Daoy (cell line): ENCODE data around the gene ZRANB1. TPM values are rescaled to one million over a fixed set of nuclear protein-coding genes. Genes with fewer than 3 reads are reported as not detected.

ENCODE experiments used
- DNase-seq: peaks from one replicate; pipeline ENCODE4 v3.0.0-alpha.2; 2015; ENCODE audit warnings: low read depth
- total RNA-seq: library from RNA; depleted of rRNA; stranded (reverse); fragments of >200 nt; shearing (Covaris generic); gene quantifications from 2 replicates; pipeline ENCODE4 v1.2.3, GENCODE V29; 2014

ZRANB1 gene
- total RNA-seq, 1 experiment from 2014 or later = 13.7 TPM

DNA sequence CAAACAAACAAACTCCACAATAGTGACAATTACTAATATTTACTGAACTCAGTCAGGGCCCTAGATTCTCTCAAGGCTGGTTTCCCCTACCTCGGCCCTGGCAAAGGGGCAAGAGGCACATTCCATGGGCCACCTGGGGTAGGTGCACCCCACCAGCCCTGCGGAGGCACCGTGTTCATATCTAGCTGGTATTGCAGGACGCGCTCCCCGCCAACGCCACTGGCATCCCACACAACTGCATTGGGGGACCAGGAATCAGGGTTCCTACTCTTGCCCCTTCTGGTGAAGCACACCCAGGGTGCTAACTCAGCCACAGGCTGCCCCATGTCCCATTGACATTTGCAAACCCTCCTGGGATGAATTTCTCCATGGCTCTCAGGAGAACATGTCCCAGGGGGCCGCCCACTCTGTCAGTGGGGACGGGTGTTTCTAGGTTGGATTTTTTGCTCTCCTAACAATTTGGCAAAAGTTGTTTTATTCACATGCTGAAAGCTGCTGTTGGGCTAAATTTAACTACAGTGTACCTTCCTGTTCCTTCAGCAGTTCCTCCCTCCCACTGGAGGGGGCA lies 76.7 kb downstream of the ZRANB1 start:
- no peak for DNase-seq

DNA sequence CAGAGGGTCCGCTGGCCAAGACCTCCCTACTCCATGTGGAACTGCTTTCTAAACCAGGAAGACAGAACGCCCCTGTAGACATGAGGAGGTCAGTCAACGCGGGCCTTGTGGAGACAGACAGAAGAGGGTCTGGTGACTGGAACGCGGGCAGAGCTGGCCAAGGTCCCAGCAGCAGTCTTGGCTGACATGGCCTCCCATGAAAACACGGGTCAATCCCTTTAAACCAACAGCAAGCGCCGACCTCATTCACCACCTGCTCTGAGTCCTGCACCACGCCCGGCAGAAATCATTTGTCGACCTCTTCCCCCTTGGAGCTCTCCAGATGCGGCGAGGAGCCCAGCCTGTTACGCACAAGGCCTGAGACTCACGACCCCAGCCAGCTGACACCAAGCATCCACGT lies 78.5 kb downstream of the ZRANB1 start:
- DNase-seq = no peak

DNA sequence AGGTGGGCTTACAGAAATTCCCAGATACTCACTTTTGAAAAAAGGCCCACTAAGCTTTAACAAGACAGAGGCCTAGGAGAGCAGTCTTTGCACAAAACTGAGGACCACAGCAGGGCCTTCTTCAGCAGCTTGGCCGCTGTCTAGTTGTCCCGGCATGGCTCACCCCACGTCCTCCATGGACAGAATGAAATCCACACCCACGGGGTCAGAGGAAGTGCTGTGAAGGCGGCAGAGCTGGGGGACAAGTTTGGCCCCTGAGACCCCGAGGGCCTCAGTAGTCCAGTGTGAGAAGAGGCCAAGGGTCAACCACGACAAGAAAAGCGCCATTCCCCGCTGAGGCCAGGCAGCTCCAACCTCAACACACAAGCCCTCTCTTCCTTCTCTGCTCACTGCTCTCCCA lies 78.9 kb downstream of the ZRANB1 start:
- no peak for DNase-seq

DNA sequence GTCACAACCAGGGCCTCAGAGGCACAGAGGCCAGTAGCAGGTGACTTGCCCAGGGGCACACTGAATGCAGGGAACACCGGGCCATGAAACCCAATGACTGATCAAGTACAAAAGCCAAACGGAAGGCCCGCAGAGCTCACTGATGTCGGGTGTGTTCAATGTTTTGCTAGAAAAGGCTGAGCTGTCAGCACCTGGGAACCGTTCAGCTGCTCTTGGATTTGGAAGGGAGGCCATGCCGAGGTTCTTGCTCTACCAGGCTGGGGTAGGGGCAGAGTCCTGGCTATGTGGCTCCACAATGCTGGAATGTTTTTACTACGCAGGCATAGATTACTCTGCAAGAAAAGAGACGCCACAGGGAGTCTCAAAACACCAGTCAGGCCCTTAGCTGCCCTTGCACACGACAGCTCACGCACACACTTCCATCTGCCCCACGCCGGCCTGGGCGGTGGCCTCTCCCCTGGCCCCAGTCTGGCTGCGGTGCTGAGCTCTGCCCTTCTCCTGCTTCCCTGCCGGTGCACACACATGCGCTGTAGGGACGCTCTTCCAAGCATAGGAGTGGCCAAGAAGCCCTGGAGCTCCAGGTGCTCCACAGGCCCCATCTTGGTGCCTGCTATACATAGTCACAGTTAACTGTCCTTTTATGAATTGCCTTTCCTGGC lies 79.9 kb downstream of the ZRANB1 start:
- DNase-seq = no peak

DNA sequence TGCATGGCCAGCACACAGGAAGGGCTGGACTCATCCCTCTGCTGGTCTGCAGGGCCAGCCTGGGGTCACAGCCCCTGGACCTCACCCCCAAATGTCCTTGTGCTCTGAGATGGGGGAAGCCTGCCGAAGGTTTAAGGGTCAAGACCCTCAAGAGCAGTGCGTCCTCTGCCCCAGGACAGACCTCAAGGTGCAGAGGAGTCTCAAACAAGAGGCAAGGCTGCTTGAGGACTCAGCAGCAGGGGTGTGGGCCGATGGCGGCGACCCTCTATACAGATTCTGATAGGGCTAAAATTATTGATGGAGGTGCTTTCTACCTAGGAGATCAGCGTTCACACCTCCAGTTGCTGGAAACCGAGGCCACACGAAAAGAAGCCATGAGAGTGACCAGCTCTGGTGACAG lies 80.7 kb downstream of the ZRANB1 start:
- DNase-seq = no peak

DNA sequence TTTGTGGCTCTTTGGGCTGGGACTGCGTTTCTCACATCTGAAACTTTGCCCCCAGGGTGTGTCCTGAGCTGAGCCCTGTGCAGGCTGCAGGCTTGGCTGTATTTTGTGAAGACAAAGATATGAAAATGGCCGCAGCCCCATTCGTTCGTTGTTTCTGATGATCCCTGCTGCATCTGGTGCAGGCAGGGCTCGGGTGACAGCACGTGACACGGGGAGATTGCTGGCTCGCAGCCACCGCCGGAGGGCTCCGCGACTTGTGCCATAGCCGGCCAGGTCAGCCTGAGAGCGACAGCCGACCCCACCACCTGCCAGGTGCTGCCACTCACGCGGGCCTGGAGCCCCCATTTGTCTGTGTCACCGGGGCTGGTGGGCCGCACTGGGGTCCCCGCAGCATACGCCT lies 81.3 kb downstream of the ZRANB1 start:
- DNase-seq = no peak

DNA sequence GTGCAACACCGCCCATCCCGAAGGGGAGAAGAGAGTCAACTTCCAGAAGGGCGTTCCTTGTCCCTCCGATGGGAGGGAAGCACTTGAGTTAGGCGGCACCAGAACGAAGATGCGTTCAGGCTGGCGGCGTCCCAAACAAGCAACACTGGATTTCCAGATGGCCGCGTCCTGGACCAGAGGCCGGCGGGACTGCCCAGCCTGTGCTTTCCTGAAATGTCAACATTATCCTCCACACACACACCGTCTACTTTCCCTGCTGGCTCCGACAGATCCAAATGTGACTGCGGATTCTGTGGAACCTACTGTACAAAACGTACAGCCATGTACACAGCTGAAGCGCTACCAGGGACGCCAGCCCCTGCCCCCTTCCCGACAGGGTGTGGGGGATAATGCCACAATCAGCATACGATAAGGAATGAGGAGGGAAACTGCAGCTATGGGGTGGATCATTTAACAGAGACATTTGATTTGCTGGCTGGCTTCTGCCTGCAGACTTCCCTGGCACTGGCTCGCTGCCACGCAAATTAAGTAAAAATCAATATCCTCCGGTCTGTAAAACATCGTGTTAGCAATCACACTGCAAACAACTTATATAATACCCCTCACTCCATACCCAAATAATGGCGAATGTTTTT lies 82.1 kb downstream of the ZRANB1 start:
- DNase-seq = no peak

DNA sequence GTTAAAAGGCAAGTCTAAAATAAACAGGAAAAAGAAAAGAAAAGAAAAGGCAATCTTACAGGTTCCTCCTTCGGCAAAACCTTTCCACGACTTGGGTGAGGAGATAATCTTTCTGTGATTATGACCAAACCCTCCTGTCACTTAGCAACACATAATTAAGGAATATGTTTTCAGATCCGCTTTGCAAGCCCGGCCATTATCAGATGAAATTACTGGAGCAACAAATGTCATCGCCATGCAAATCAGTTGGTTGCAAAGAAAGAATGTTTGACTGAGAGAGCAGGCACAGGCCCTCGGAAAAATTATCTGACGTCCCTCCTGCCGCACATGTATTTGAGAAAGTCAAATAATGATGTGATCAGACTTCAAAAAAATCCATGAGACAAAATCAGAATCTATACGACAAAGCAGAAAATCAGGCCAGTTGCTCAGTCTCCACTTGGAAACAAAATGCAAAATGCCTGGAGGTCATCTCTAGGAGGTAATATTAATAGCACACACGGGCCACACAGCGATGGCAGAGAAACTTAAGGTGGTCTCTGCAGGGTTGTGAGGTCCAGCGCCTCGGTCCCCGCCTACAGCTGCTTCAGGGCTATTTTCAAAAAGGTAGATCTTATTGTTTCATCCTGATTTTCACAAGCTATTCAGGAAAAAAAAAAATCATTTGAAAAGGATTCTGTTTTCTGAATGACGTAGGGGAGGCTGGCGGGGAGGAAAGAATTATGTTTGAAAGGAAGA lies 82.7 kb downstream of the ZRANB1 start:
- DNase-seq = no peak

DNA sequence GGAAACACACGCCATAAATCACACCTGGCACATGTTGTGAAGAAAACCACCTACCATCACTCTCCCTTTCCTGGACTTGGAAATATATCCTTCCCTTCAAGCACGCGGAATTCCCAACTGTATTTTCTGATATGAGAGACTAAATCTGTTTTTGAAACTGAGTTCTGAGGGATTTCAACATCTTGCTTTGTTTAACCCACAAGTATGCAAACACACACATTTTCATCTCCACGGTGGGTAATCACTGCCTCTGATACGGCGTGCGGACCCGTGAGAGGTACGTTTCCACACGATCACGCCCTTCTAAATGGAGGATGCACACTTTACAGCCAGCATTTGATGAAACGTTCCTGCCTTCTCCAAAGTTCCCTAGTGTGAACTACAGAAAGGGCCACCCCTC lies 83.4 kb downstream of the ZRANB1 start:
- no peak for DNase-seq

DNA sequence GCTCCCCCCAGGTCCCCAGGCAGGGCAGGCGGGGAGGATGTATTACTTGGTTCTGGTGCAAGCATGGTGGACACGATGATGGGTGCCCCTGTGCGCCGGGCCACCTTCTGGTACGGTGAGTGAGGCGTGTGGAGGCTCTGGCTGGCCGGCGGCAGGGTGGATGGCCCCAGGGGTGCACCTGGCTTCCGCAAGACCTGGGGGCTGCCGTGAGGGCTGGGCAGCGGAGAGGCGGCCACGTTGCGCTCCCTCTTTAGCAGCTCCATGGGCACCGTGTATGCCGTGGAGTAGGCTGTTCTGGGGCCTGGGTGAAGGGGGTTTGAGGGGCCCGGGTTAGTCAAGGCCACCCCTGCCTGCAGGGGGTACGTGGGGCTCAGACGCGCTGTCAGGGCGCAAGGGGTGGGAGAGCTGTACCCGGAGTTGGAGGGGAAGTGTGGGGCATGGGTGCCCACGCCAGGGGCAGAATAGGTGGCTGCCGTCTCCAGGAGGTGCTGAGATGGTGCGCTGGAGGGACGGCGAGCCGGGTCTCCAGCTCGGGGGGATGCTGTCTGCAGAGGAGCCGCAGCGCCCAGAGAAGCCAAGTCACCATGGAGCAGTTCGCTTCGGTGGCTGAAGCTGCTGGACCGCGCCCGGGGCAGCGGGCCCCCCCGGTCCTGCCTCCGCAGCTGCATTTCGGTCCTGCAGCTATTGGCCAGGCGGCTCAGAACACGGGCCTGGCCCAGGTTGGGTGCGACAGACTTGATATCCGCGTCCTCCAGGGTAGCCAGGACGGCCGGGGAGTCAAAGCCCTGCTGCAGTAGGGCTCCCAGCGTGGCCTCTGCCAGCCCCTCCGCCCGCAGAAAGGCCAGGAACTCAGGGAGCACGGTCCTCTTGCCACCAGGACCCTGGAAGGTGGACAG lies 84.4 kb downstream of the ZRANB1 start:
- no peak for DNase-seq

DNA sequence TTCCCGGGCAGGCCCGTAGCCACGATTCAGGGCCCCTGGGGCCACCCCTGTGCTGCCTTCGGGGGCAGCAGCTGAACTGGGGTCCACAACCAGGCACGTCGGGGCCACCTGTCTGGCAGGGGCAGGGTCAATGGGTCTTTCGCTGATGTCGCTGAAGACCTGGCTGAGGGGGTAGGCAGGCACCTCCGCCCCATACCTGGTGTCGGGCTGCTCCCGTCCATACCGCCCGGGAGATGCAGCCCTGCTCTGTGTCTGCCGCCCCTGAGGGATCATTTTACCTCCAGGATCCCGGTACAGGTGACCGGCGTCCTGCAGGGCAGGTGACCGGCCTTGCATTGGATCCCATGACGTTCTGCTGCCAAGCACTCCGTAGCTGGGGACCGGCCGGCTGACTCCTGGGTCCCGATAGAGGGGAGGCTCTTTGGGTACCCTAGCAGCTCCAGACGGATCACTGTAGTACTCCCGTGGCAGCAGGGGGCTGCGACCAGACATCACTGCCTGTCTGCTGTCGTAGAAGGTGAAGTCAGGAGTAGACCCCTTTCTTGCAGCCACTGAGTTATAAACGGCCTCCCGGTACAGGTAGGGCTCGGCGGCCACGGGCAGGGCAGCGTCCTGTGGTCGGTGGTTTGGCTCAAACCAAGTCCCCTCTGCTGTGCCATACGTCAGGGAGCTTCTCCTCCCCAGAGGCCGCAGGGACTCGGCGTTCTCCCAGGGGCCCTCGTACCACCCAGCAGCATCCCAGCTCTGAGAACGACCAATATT lies 85.2 kb downstream of the ZRANB1 start:
- no peak for DNase-seq

DNA sequence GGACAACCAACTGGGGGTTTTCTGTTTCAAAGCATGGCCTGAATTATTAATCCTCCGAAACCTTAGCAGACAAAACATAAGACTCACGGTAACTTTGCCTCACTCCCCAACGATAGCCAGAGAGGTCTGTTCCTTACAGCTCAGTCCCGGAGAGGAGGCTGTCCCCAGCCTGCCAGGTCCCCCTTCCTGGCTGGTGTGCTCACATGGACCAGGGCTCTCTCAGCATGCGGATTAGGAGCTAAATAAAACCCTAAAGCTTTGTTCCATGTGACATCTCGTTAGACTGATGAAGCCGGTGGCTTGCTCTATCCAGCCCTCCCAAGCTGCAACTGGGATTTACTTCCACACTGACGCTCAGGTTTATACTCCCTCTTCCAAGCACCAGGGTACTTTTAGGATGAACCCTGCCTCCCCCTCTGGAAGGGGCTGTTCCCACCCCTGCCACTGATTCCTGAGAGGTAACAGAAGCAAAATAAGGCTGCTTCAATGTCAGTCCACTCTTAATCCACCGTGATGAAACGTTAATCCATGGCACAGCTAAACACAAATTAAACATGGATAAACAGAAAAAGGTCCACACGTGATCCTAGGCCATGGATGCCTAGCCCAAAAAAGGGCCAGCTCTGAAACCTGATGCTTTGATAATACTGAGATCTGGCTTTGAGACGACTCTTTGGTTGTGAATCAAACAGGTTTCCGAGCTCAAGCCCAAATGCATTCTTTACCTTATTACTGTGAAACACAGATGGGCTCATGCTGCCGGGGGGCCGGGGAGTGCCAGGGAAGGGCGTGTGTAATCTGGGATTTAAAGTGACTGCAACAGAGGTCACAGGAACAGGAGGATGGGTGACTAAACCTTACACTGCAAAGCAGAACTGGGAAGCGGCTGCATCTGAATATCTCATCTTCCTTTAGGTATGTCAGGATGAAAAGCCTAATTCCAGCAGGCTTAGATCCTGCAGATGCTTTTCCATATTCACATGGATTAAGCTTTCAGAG lies 86.2 kb downstream of the ZRANB1 start:
- DNase-seq = no peak

DNA sequence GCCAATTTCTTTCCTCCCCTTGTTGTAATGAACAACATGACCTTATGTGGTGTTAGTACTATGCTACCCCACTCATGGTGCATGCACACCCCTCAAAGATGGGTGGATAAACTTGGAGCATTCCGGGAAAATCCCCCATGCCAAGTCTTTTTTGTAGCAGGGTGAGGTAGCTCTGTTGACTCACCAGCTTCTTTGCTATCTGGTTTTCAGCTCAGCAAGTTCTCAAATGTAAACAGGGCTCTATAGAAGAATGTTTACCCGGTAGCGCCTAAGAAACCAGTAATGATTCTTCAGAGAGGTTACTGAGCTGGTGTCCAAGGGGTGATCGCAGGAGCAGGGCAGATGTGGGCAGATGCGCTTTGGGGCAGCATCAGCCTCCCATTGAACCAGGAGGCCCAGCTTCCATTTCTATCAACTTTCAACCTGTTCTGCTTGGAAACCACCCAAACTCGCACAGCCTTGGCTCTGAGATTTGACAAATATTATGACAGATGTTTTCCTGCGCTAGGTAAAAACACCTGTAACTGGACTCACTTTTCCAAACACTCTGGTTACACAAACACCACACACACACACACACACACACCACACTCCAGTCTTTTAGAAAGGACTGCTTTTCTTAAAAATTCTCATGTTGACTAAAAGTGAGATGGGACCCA lies 87.8 kb downstream of the ZRANB1 start:
- DNase-seq = no peak

DNA sequence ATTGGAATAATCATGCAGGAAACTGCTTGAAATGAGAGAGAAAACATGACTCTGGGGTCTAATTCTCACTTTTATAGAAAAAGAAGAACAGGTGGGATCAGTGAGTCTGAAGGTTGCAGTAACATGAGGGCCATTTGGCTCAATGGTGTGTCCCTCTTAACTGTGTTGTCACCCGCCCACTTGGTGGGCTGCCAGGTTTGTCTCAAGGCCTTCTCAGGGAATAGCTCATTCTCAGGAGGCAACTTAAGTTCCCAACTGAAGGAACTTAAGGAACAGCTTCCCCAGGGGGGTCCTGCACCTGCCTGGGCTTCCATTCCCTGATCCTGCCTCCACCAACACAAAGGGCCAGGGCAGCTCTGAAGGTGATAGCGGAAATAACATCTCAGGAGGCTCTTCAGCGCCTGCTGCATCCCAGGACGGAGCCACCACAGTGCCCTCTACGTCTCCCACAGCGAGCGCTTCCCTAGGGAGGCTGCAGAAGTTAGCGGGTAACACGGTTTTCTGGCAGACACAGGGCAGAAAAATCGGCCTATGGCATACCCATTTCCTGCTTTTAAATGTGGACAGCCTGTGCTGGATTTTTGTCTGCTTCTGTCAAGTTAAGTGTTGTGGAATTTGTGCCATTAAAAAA lies 88.8 kb downstream of the ZRANB1 start:
- no peak for DNase-seq

DNA sequence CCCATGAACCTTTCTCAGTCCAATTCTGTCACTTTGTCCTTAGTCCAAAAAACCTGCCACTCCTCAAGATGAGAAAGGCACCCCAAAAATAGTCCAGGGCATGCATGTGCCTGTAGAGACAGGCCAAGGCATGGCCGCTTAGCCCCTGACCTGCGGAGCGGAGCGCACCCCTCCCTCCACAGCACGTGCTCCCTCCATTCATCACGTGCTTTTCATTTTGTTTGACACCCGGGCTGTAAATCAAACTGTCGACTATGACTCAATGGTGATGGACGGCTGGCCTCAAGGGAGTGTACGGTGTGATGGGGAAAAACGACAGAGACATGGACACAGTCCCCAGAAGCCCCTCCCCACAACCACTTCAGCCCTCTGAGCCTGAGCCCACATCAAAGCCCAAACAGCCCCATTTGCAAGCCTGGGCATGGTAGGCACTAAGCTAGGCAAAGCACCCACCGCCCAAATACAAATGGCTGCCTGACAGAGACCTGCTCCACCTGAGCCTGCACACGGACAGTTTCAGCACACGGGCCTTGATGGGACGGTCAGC lies 90.6 kb downstream of the ZRANB1 start:
- DNase-seq = no peak

DNA sequence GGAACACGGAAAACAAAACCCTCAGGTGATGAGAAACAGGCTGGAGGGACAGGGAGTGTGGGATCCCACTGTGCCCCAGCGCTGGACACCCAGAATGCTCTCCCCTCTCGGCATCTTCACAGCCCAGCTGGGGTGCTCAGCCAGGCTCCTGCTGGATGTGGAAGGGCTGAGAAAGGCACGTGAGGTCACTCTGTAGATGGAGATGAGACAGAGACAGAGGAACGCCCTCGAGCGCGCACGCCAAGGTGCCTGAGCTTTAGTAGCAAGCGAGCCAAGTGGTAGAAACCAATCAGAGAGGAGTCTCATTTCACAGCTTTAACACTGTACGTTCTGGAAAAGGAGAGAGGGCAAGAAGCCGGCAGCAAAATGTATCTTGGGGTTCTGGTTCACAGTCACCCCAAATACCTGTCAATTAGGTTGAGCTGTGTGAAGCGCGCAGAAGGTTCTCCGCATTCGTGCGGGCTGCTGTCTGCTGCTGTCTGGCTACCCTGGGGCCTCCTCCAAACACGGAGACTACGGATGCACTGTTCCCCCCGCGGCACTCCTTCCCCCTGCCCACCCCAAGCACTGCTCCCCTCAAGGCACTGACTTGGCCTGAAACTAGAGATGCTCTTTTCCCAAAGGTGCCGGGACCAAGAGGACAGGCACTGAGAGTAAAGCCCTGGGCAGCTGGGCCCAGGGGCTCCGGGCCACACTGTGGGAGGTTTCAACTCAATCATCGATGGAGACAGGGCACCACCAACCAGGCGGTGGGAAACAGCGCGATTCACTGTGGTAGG lies 91.4 kb downstream of the ZRANB1 start:
- DNase-seq = no peak

DNA sequence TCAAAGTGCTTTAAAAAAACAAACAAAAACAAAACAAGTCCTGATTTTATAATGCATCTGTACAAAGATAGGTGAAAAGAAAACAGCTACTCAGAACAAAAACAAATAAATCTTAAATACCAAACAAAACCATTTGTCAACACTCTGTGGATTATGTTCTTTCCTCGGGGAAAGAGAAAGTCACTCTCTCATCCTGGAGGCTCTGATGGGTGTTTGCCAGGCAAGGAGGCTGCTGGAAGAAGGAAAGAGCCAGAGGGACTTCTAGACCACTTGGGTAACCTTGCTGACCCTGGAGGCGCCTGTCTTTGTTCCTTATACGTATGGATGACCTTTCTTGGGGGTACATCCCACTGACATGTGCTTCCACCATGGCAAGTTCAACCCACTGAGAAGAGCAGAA lies 92.8 kb downstream of the ZRANB1 start:
- DNase-seq = no peak

DNA sequence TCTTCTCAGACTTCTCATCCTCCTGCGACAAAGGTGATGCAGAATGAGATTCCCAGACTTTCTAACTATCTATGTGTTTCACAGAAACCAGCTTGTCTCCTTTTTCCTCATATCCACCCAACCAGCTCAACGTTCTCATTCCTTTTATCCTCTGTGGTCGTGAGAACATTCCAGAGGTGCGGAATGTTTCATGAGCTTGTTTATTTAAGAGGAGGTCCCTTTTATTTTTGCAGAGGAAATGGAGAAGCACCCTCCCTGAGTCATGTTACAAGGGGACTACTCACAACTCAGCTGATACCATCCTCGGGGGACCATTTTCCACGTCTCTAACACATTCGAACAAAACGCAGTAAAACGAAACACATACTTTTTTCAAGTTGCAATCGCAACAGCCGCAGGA lies 93.2 kb downstream of the ZRANB1 start:
- peak; percentile 79 for DNase-seq
